GM18907 (cell line): Measurements from ENCODE around the gene LCA5L.
"Not testable (repeated sequence)": the region's sequence is repeated elsewhere in the genome, so short reads cannot be mapped to it uniquely, and the experiment has no call there.

Experiments used
- ATAC-seq: cut with Tn5 transposase; IDR thresholded peaks from one replicate; pipeline ENCODE4 v1.9.1; 2021; ENCODE audit warnings: mild to moderate bottlenecking, moderate library complexity; ENCODE audit not compliant: unreplicated experiment

LCA5L gene

GRCh38 chr21:39452207-39452969 is 6.8 kb upstream of the LCA5L start:
- ATAC-seq, result no peak

- ATAC-seq, result no peak
Measured at GRCh38 chr21:39451332-39452206, 6.0 kb upstream of the LCA5L start, which contains the start of gene SH3BGR. Gene SH3BGR (plus strand): TSS chr21:39451970. CDS start chr21:39452097, 127 bp downstream.

- no peak for ATAC-seq
Measured at GRCh38 chr21:39447264-39447663, 1.7 kb upstream of the LCA5L start.

GRCh38 chr21:39444421-39445180 is 977 bp downstream of the LCA5L start:
- no peak for ATAC-seq

- ATAC-seq, result peak; percentile 31
Measured at GRCh38 chr21:39441502-39442475, 3.8 kb downstream of the LCA5L start.

- no peak for ATAC-seq
Measured at GRCh38 chr21:39439232-39439631, 6.3 kb downstream of the LCA5L start.

- ATAC-seq, result no peak
Measured at GRCh38 chr21:39434950-39435349, 10.6 kb downstream of the LCA5L start.

GRCh38 chr21:39430954-39431353 is 14.6 kb downstream of the LCA5L start:
- no peak for ATAC-seq

- no peak for ATAC-seq
Measured at GRCh38 chr21:39430457-39430856, 15.1 kb downstream of the LCA5L start.

- ATAC-seq, result no peak
Measured at GRCh38 chr21:39430016-39430415, 15.6 kb downstream of the LCA5L start.

- no peak for ATAC-seq
Measured at GRCh38 chr21:39429445-39429844, 16.1 kb downstream of the LCA5L start.

GRCh38 chr21:39422527-39423241 is 22.9 kb downstream of the LCA5L start:
- ATAC-seq, result no peak

- not testable (repeated sequence) for ATAC-seq
Measured at GRCh38 chr21:39419204-39419603, 26.4 kb downstream of the LCA5L start.

GRCh38 chr21:39406065-39406464 is 39.5 kb downstream of the LCA5L start:
- ATAC-seq, result no peak

- ATAC-seq, result no peak
Measured at GRCh38 chr21:39400173-39400572, 45.4 kb downstream of the LCA5L start.

GRCh38 chr21:39397646-39398385 is 47.8 kb downstream of the LCA5L start:
- no peak for ATAC-seq

- ATAC-seq, result no peak
Measured at GRCh38 chr21:39392981-39393380, 52.6 kb downstream of the LCA5L start.

GRCh38 chr21:39390212-39390765 is 55.3 kb downstream of the LCA5L start:
- ATAC-seq, result no peak
